Lower leg skin (tissue), 4 donors: ENCODE results near the gene BARX2. TPM values are rescaled to one million over a fixed set of nuclear protein-coding genes. Genes with fewer than 3 reads are reported as not detected.

Source experiments
- DNase-seq, 2 donors: peaks; one replicate each; pipeline ENCODE4 v3.0.0-alpha.2; 2019; ENCODE audit warnings: low spot score in 2 of 2
- H3K4me3 ChIP-seq: fragments of 200-600 bp; sonication (generic); 2 replicates; pipeline ENCODE4 v1.5.1; 2017; ENCODE audit warnings: mild to moderate bottlenecking, low read depth; ENCODE audit not compliant: poor library complexity, severe bottlenecking
- CTCF ChIP-seq, 3 donors: fragments of 450-650 bp; IDR thresholded peaks; one replicate each; pipeline ENCODE4 v1.5.1; 2016; ENCODE audit warnings: antibody characterized with exemption in 3 of 3, mild to moderate bottlenecking in 3 of 3, moderate library complexity in 2 of 3
- POLR2A ChIP-seq, 2 donors: fragments of 450-650 bp; IDR thresholded peaks; one replicate each; pipeline ENCODE4 v1.6.1; 2016 to 2017; ENCODE audit warnings: antibody characterized with exemption in 2 of 2, mild to moderate bottlenecking in 1 of 2, moderate library complexity in 1 of 2
- WGBS, 2 donors: methylation state at CpG; one replicate each; pipeline ENCODE4 v1.1.5; 2018; 5-methylcytosine and 5-hydroxymethylcytosine counted together
- intact Hi-C: fragments of 100-400 bp; cut with DNase I; formaldehyde crosslinking; loops from one replicate; pipeline ENCODE4 v1.15.0; 2023; ENCODE audit warnings: low total_unique reads
- total RNA-seq, 4 donors: library from RNA; depleted of rRNA; stranded (reverse); fragments of >200 nt; gene quantifications; one replicate each; pipeline ENCODE4 v1.1.0, GENCODE V29; 2016

BARX2 gene
- total RNA-seq, 4 donors from 2014 or later, result 9.4 to 31.1 (median 14.1) TPM

- H3K4me3 ChIP-seq, result no peak overlapping the region
- 21 to 37% methylated on average over 8 of the region's 8 CpGs for WGBS, 2 donors
- peak in 1 of 2 donors; percentile 36 for DNase-seq
- TF ChIP-seq POLR2A (IDR thresholded peaks at IDR 0.05) (no peak), CTCF (IDR thresholded peaks at IDR 0.05) (no peak)
- intact Hi-C loops, result no loop called here
Observed at GRCh38 chr11:129440028-129440713, 64.5 kb downstream of the BARX2 start.

- H3K4me3 ChIP-seq, result no peak overlapping the region
- no peak for DNase-seq
- intact Hi-C loops, result no loop called here
- WGBS, 2 donors, result 81 to 89% methylated on average over 7 of the region's 7 CpGs
- TF ChIP-seq CTCF (IDR thresholded peaks at IDR 0.05) (no peak), POLR2A (IDR thresholded peaks at IDR 0.05) (no peak)
Observed at GRCh38 chr11:129442171-129442570, 66.5 kb downstream of the BARX2 start.

DNA sequence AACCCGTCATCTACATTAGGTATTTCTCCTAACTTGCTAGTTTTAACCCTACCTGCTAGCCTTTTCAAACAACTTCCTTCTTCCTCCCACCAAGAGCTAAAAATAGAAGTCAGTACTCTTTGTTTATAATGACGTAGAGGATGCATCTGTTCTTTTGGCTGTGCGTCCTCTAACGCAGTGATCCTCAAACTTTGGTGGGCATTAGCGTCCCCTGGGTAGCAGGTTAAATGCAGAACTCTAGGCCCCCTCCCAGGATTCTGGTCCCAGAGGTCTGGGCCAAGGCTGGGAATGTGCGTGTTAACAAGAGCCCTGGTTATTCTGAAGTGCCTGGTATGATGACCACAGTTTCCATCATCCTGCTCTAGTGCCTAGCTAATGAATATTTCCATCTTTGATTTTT is 67.6 kb downstream of the BARX2 start:
- H3K4me3 ChIP-seq, result no peak overlapping the region
- no peak for TF ChIP-seq CTCF (IDR thresholded peaks at IDR 0.05)

GRCh38 chr11:129444274-129444673 is 68.6 kb downstream of the BARX2 start:
- H3K4me3 ChIP-seq, result no peak overlapping the region
- intact Hi-C loops, result no loop called here
- DNase-seq, result no peak
- TF ChIP-seq CTCF (IDR thresholded peaks at IDR 0.05), result no peak
- no peak for TF ChIP-seq POLR2A (IDR thresholded peaks at IDR 0.05)
- 75 to 91% methylated on average over 5 of the region's 5 CpGs for WGBS, 2 donors

More for the DNA sequence above, 67.6 kb downstream of the BARX2 start:
- DNase-seq, result no peak
- WGBS, 2 donors, result 68 to 69% methylated on average over 6 of the region's 6 CpGs
- intact Hi-C loops, result no loop called here

GRCh38 chr11:129445226-129445625 is 69.6 kb downstream of the BARX2 start:
- intact Hi-C loops, result no loop called here
- WGBS, 2 donors, result 51 to 56% methylated on average over 9 of the region's 9 CpGs
- H3K4me3 ChIP-seq, result no peak overlapping the region
- DNase-seq, result no peak
- TF ChIP-seq CTCF (IDR thresholded peaks at IDR 0.05) (no peak), POLR2A (IDR thresholded peaks at IDR 0.05) (no peak)

- TF ChIP-seq POLR2A (IDR thresholded peaks at IDR 0.05) (no peak), CTCF (IDR thresholded peaks at IDR 0.05) (no peak)
- WGBS, 2 donors, result 79 to 92% methylated on average over 3 of the region's 3 CpGs
- no peak for DNase-seq
- intact Hi-C loops, result no loop called here
- H3K4me3 ChIP-seq, result no peak overlapping the region
Observed at GRCh38 chr11:129446572-129446971, 70.9 kb downstream of the BARX2 start.
